Natural killer cell (primary cell): ENCODE data around the gene CCL28. TPM values are rescaled to one million over a fixed set of nuclear protein-coding genes. Genes with fewer than 3 reads are reported as not detected.

ENCODE experiments used
- ATAC-seq, 3 donors: fragments of 150-1000 bp in 2 of 3; fragments of 200-7000 bp in 1 of 3; cut with Tn5 transposase; 1 replicate in 1 of 3; 2 replicates in 2 of 3; pipeline ENCODE4 v1.10.0; 2021; ENCODE audit warnings: mild to moderate bottlenecking in 2 of 3, moderate library complexity in 2 of 3
- DNase-seq, 2 donors: peaks; one replicate each; pipeline versions ENCODE4 v3.0.0 to v3.0.0-alpha.2; 2013 to 2021; ENCODE audit warnings: mixed read lengths in 1 of 2
- H3K27ac ChIP-seq: one replicate; pipeline ENCODE4 v1.5.1; 2013; ENCODE audit warnings: mild to moderate bottlenecking, low read length
- H3K27me3 ChIP-seq: one replicate; pipeline ENCODE4 v1.6.1; 2013; ENCODE audit warnings: low read length; ENCODE audit not compliant: control insufficient read depth, insufficient read depth
- H3K36me3 ChIP-seq: one replicate; pipeline ENCODE4 v1.6.1; 2013; ENCODE audit warnings: low read length; ENCODE audit not compliant: control insufficient read depth, insufficient read depth
- H3K4me1 ChIP-seq: one replicate; pipeline ENCODE4 v1.6.1; 2013; ENCODE audit warnings: low read length; ENCODE audit not compliant: control insufficient read depth, insufficient read depth
- H3K4me3 ChIP-seq: one replicate; pipeline ENCODE4 v1.5.1; 2013; ENCODE audit warnings: low read length
- H3K9me3 ChIP-seq: one replicate; pipeline ENCODE4 v1.6.1; 2013; ENCODE audit warnings: low read length; ENCODE audit not compliant: control insufficient read depth, insufficient read depth
- H3K27ac Mint-ChIP-seq, 2 donors: one replicate each; pipeline ENCODE4 v1.8.0; 2022; ENCODE audit warnings: mild to moderate bottlenecking in 2 of 2, mixed read lengths in 2 of 2, moderate library complexity in 1 of 2
- H3K27me3 Mint-ChIP-seq, 2 donors: one replicate each; pipeline ENCODE4 v1.8.0; 2022; ENCODE audit warnings: low read depth in 2 of 2, mixed read lengths in 2 of 2
- H3K36me3 Mint-ChIP-seq: one replicate; pipeline ENCODE4 v1.8.0; 2022; ENCODE audit warnings: mixed read lengths
- H3K4me1 Mint-ChIP-seq, 2 donors: one replicate each; pipeline ENCODE4 v1.8.0; 2022; ENCODE audit warnings: mixed read lengths in 2 of 2
- H3K4me3 Mint-ChIP-seq: one replicate; pipeline ENCODE4 v1.8.0; 2022; ENCODE audit warnings: mild to moderate bottlenecking, moderate library complexity, mixed read lengths
- H3K9me3 Mint-ChIP-seq, 2 donors: one replicate each; pipeline ENCODE4 v1.8.0; 2022; ENCODE audit warnings: mixed read lengths in 2 of 2
- CTCF ChIP-seq: fragments of 200-600 bp; IDR thresholded peaks from one replicate; pipeline ENCODE4 v1.8.0; 2022; ENCODE audit warnings: antibody characterized with exemption
- WGBS: methylation state at CpG from one replicate; pipeline ENCODE4 v1.1.7; 2013; ENCODE audit warnings: missing lambda C conversion rate; ENCODE audit not compliant: insufficient coverage; 5-methylcytosine and 5-hydroxymethylcytosine counted together
- intact Hi-C: fragments of 100-400 bp; cut with micrococcal nuclease; formaldehyde crosslinking; loops from one replicate; pipeline ENCODE4 v1.14.2; 2022
- total RNA-seq, 4 donors: library from RNA; stranded (reverse); fragments of 120-200 nt in 1 of 4; gene quantifications; one replicate each; pipeline versions ENCODE4 v1.2.3 to v1.2.4, GENCODE V29; 2013 to 2022

CCL28 gene
- total RNA-seq, 3 donors from 2014 or later (not counting 1 experiment from before 2014, with no cell fraction given), result 17.5 to 25.8 (median 25.1) TPM

DNA sequence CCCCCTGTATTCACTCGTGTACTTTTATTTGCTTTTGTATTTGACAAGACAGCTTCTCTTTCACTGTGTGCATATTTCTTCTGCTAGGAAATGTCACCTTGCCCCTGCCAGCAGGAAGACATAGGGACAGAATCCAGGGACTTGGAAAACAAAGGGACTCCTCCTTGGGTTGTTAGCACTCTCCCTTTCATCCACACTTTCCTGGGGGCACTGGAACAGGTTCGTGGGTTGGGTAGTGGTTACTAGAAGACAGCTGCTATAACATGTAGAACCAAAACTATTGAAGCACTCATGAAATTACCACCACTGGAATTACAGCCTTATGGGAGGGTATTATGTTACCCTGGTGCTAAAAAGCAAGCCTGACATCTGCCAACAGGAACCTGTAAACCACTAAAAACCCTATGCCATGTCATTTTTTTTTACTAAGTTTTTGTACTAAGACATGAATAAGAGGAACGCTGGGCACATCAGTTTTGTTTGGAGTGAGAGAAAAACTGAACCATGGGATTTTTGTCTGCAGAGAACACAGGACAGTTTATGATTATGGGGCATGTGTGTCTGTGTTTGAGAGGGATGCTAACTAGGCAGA is 4.7 kb upstream of the CCL28 start:
- Mint-ChIP-seq H3K36me3 (no peaks in the 10 kb centered on the region), H3K4me3 (no peak overlapping the region), H3K27me3 (peaks cover 2 to 3% of the 10 kb centered on the region in 2 donors), H3K9me3 (no peaks in the 10 kb centered on the region), H3K27ac (no peak overlapping the region), H3K4me1 (no peaks in the 10 kb centered on the region)
- Histone ChIP-seq H3K4me3 (no peak overlapping the region), H3K27ac (no peak overlapping the region), H3K9me3 (no peaks in the 10 kb centered on the region), H3K36me3 (no peaks in the 10 kb centered on the region), H3K27me3 (no peaks in the 10 kb centered on the region), H3K4me1 (no peaks in the 10 kb centered on the region)
- intact Hi-C loops, result no loop called here
- ATAC-seq (no peak), DNase-seq (no peak)
- WGBS, result 45% methylated on average over 3 of the region's 3 CpGs
- no peak for TF ChIP-seq CTCF

DNA sequence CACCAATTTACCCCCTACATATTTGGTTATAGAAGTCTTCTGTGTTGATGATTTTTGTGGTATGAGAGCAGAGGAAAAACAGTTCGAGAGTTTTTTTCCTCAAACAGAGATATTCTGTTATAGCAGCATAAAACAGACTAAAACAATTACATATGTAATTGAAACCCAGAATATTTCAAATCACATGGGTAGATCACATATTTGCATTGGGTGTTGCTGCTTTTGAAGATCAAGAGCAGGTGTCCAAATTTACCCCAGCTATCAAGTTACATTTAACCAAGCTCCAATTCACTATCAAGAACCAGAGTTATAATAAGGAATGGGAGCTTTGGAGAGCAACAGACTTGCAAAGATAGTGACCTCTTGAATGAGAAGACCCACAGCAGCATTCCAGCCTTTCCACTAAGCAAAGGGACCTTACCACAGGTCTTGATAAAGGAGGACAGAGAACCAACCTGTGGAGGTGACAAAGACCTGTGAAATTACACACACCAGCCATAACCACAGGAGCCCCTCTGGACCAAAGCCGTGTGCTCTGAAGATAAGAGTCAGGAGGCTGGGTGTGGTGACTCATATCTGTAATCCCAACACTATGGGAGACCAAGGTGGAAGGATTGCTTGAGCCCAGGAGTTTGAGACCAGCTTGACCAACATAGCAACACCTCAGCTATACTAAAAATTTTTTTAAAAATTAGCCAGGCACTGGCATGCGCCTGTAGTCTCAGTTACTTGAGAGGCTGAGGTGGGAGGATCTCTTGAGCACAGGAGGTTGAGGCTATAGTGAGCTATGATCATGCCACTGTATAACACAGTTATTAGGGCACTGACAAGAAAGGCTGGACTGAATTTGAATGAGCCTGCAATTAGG is 4.0 kb upstream of the CCL28 start:
- Histone ChIP-seq H3K27me3 (no peaks in the 10 kb centered on the region), H3K36me3 (no peaks in the 10 kb centered on the region), H3K4me3 (no peak overlapping the region), H3K9me3 (no peaks in the 10 kb centered on the region), H3K4me1 (no peaks in the 10 kb centered on the region), H3K27ac (no peak overlapping the region)
- DNase-seq (no peak), ATAC-seq (no peak)
- Mint-ChIP-seq H3K27ac (no peak overlapping the region), H3K4me3 (no peak overlapping the region), H3K27me3 (no peaks in the 10 kb centered on the region), H3K9me3 (no peaks in the 10 kb centered on the region), H3K36me3 (no peaks in the 10 kb centered on the region), H3K4me1 (no peaks in the 10 kb centered on the region)
- intact Hi-C loops, result no loop called here
- TF ChIP-seq CTCF, result no peak
- WGBS, result 100% methylated on average over 1 of the region's 3 CpGs

DNA sequence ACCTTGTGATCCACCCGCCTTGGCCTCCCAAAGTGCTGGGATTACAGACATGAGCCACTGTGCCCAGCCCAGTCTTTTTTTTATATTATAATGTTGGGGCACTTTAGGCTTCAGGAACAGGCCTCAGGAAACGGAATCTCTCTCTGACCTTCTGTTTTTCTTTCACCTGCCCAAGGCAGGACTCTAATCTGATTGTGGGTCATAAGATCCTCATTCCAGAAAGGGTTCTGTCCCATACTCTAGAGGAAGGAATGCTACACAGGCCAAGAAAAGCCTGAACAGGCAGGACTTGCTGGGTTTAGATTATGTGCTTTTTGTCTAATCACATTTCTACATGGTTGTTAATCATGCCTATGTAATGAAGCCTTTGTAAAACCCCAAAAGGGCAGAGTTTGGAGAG is 1.8 kb upstream of the CCL28 start:
- TF ChIP-seq CTCF, result no peak
- no peaks in the 10 kb centered on the region for H3K36me3 ChIP-seq
- Mint-ChIP-seq H3K9me3 (no peaks in the 10 kb centered on the region), H3K4me1 (no peaks in the 10 kb centered on the region), H3K36me3 (no peaks in the 10 kb centered on the region), H3K4me3 (no peak overlapping the region), H3K27ac (no peak overlapping the region), H3K27me3 (no peaks in the 10 kb centered on the region)
- WGBS, result 91% methylated on average over 2 of the region's 2 CpGs
- no peak overlapping the region for H3K4me3 ChIP-seq
- DNase-seq, result no peak
- no peak overlapping the region for H3K27ac ChIP-seq
- H3K4me1 ChIP-seq, result no peaks in the 10 kb centered on the region
- intact Hi-C loops, result no loop called here
- no peaks in the 10 kb centered on the region for H3K27me3 ChIP-seq
- H3K9me3 ChIP-seq, result no peaks in the 10 kb centered on the region
- no peak for ATAC-seq
